CD8-positive, alpha-beta memory T cell (primary cell): ENCODE measurements around the gene NBPF3. TPM values are rescaled to one million over a fixed set of nuclear protein-coding genes. Genes with fewer than 3 reads are reported as not detected.
"Not testable (repeated sequence)": the region's sequence is repeated elsewhere in the genome, so short reads cannot be mapped to it uniquely, and the experiment has no call there.

ENCODE experiments used
- CTCF ChIA-PET: fragments of 350-600 bp; sonication (Branson Sonifier 250); formaldehyde crosslinking; loops from one replicate; lab custom pipeline; 2021; ENCODE audit warnings: antibody characterized with exemption; lab: Charles Lee
- POLR2A ChIA-PET: fragments of 350-600 bp; sonication (Branson Sonifier 250); formaldehyde crosslinking; loops from one replicate; lab custom pipeline; 2021; ENCODE audit warnings: antibody characterized with exemption; lab: Charles Lee
- DNase-seq, 5 donors: peaks; one replicate each; pipeline versions ENCODE4 v3.0.0 to v3.0.0-alpha.2; 2020 to 2022; ENCODE audit warnings: mixed read lengths in 1 of 5
- H3K27ac ChIP-seq: one replicate; pipeline ENCODE4 v1.7.0; 2013; ENCODE audit warnings: low read depth, mild to moderate bottlenecking, low read length, moderate library complexity
- H3K27me3 ChIP-seq: 2 replicates; pipeline ENCODE4 v1.7.0; 2013; ENCODE audit warnings: low read length, mild to moderate bottlenecking; ENCODE audit not compliant: insufficient read depth, poor library complexity, severe bottlenecking
- H3K36me3 ChIP-seq: 2 replicates; pipeline ENCODE4 v1.7.0; 2013; ENCODE audit warnings: mild to moderate bottlenecking, low read length, moderate library complexity; ENCODE audit not compliant: insufficient read depth
- H3K4me1 ChIP-seq: 2 replicates; pipeline ENCODE4 v1.7.0; 2013; ENCODE audit warnings: mild to moderate bottlenecking, low read length, moderate library complexity; ENCODE audit not compliant: insufficient read depth
- H3K4me3 ChIP-seq: 2 replicates; pipeline ENCODE4 v1.7.0; 2013; ENCODE audit warnings: mild to moderate bottlenecking, low read length
- H3K9me3 ChIP-seq: 2 replicates; pipeline ENCODE4 v1.7.0; 2013; ENCODE audit warnings: mild to moderate bottlenecking, low read length
- H3K27ac Mint-ChIP-seq, 8 donors: one replicate each; pipeline ENCODE4 v1.8.0; 2020 to 2021; ENCODE audit warnings: mixed read lengths in 8 of 8, mild to moderate bottlenecking in 6 of 8, inconsistent platforms in 3 of 8, moderate library complexity in 3 of 8
- H3K27me3 Mint-ChIP-seq, 2 donors: one replicate each; pipeline ENCODE4 v1.8.0; 2020 to 2021; ENCODE audit warnings: mixed read lengths in 2 of 2, mild to moderate bottlenecking in 1 of 2, moderate library complexity in 1 of 2
- H3K36me3 Mint-ChIP-seq, 3 donors: one replicate each; pipeline ENCODE4 v1.8.0; 2020 to 2021; ENCODE audit warnings: mixed read lengths in 3 of 3, inconsistent platforms in 1 of 3, mild to moderate bottlenecking in 1 of 3
- H3K4me1 Mint-ChIP-seq, 3 donors: one replicate each; pipeline ENCODE4 v1.8.0; 2020 to 2021; ENCODE audit warnings: mixed read lengths in 3 of 3, inconsistent platforms in 1 of 3, mild to moderate bottlenecking in 1 of 3
- H3K4me3 Mint-ChIP-seq, 7 donors: one replicate each; pipeline ENCODE4 v1.8.0; 2020 to 2021; ENCODE audit warnings: mixed read lengths in 7 of 7, mild to moderate bottlenecking in 6 of 7, moderate library complexity in 4 of 7, inconsistent platforms in 2 of 7
- H3K9me3 Mint-ChIP-seq, 5 donors: one replicate each; pipeline ENCODE4 v1.8.0; 2020 to 2022; ENCODE audit warnings: mixed read lengths in 5 of 5, mild to moderate bottlenecking in 3 of 5, moderate library complexity in 2 of 5, inconsistent platforms in 1 of 5
- polyA plus RNA-seq: library from polyadenylated mRNA; unstranded; fragments of 300-500 nt; fragmentation: Illumina TruSeq; gene quantifications from one replicate; pipeline ENCODE4 v1.2.3, GENCODE V29; 2021
- total RNA-seq, 2 experiments: library from RNA; stranded (reverse); gene quantifications; one replicate each; pipeline ENCODE4 v1.2.3, GENCODE V29; 2021

NBPF3 gene
- total and polyA plus RNA-seq, 3 experiments from 2014 or later = 3.9 to 8.3 (median 5.5) TPM

DNA sequence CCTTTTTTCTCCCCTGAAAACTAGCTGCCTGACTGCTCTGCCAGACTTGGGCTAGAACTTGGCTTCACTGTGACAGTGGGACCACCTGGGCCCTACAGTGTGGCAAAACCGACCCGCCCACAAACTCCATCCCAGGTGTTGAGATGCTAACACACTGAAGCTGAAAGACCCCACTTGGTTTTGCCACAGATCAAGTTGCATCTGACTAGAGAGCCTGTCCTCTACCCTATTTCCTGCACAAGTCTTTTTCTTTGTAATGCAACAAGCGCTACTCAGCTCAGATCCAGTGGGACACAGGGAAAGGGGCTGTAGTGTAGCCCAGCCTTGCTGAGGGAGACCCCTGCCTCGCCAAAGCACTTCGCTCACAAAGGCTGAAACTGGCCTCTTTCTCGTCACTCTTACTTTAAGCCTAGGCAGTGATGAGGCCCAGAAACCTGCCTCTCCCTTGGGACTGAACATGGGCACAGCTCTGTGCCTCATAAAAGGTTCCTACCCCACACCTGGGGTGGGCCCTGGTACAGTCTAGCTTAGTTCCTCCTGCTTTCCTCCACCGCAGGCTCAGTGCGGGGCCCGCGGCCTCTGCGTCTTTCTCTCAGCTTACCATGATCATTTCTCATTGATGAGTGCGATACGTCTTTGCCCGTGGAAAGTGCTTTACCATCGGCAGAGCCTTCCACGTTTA lies 79.0 kb downstream of the NBPF3 start:
- CTCF ChIA-PET = no interaction called here
- H3K27ac Mint-ChIP-seq = no peak overlapping the region
- H3K27me3 ChIP-seq = no peaks in the 10 kb centered on the region
- POLR2A ChIA-PET = no interaction called here
- DNase-seq = no peak
- no peaks in the 10 kb centered on the region for H3K4me1 ChIP-seq
- no peaks in the 10 kb centered on the region for H3K4me1 Mint-ChIP-seq
- peaks cover 5 to 7% of the 10 kb centered on the region in 2 donors for H3K27me3 Mint-ChIP-seq
- no peak overlapping the region for H3K4me3 Mint-ChIP-seq
- no peaks in the 10 kb centered on the region for H3K9me3 Mint-ChIP-seq
- H3K27ac ChIP-seq = no peak overlapping the region
- H3K9me3 ChIP-seq = no peaks in the 10 kb centered on the region
- no peaks in the 10 kb centered on the region for H3K36me3 ChIP-seq
- no peak overlapping the region for H3K4me3 ChIP-seq
- H3K36me3 Mint-ChIP-seq = no peaks in the 10 kb centered on the region

- not testable (repeated sequence) for H3K9me3 ChIP-seq, H3K27ac ChIP-seq, H3K4me3 Mint-ChIP-seq, H3K27me3 ChIP-seq, H3K4me3 ChIP-seq, H3K9me3 Mint-ChIP-seq, H3K36me3 ChIP-seq, H3K4me1 ChIP-seq, DNase-seq, H3K36me3 Mint-ChIP-seq, H3K4me1 Mint-ChIP-seq, H3K27me3 Mint-ChIP-seq
- H3K27ac Mint-ChIP-seq = peak overlapping the region in 1 of 8 donors; percentile 41
- CTCF ChIA-PET = interaction anchor here (0.7 kb wide), 1 partner anchor 11 kb away, joined by 3 read pairs; no protein-coding TSS in a partner anchor
- POLR2A ChIA-PET = interaction anchor here (0.6 kb wide), 1 partner anchor 340 kb away, joined by 4 read pairs; no protein-coding TSS in a partner anchor
Measured at GRCh38 chr1:21519486-21520070, 79.6 kb downstream of the NBPF3 start.

DNA sequence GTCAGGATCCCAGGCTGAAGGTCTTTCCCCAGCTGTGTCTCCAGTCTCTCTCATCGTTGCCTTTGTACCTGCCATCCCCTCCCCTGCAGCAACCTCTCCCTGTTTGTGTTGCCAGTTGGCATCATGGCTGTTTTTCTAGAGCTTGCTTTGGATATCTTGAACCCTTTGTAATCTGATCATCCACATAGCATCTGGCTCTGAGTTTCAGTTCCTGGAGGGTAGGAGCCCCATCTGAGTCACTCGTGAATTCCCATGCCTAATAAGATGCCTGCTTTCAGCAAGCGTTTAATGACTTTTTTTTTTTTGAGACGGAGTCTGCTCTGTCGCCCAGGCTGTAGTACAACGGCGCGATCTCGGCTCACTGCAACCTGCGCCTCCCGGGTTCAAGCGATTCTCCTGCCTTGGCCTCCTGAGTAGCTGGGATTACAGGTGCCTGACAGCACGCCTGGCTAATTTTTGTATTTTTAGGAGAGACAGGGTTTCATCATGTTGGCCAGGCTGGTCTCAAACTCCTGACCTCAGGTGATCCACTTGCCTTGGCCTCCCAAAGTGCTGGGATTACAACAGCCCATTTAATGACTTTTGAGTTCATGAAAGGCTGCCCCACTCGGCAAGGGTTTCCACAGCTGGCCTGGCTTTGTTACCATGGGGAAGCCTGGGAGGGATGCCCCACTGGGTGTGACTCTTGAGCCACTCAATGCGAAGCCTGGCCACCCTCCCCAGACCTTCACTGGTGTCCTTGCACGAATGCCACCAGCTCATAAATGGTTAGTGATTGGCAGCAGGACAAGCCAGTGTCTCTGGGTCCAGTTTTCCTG lies 81.2 kb downstream of the NBPF3 start:
- Histone ChIP-seq H3K27me3 (no peaks in the 10 kb centered on the region), H3K4me1 (no peaks in the 10 kb centered on the region), H3K36me3 (no peaks in the 10 kb centered on the region), H3K4me3 (no peak overlapping the region), H3K27ac (no peak overlapping the region), H3K9me3 (no peaks in the 10 kb centered on the region)
- Mint-ChIP-seq H3K4me3 (no peak overlapping the region), H3K27me3 (peaks cover 3 to 5% of the 10 kb centered on the region in 2 donors), H3K36me3 (no peaks in the 10 kb centered on the region), H3K4me1 (no peaks in the 10 kb centered on the region), H3K9me3 (no peaks in the 10 kb centered on the region), H3K27ac (no peak overlapping the region)
- DNase-seq = no peak
- POLR2A ChIA-PET = no interaction called here
- CTCF ChIA-PET = interaction anchor here (1.0 kb wide), 1 partner anchor 26 kb away, joined by 4 read pairs; no protein-coding TSS in a partner anchor

GRCh38 chr1:21521717-21522060 lies 81.8 kb downstream of the NBPF3 start:
- ChIA-PET CTCF (no interaction called here), POLR2A (no interaction called here)
- Mint-ChIP-seq H3K9me3 (no peaks in the 10 kb centered on the region), H3K36me3 (no peaks in the 10 kb centered on the region), H3K4me3 (no peak overlapping the region), H3K4me1 (peaks cover 0 to 4% (median 3%) of the 10 kb centered on the region in 3 donors), H3K27me3 (peaks cover 0 to 3% of the 10 kb centered on the region in 2 donors), H3K27ac (no peak overlapping the region)
- Histone ChIP-seq H3K4me3 (no peak overlapping the region), H3K27me3 (no peaks in the 10 kb centered on the region), H3K4me1 (no peaks in the 10 kb centered on the region), H3K36me3 (no peaks in the 10 kb centered on the region), H3K9me3 (no peaks in the 10 kb centered on the region), H3K27ac (no peak overlapping the region)
- no peak for DNase-seq

DNA sequence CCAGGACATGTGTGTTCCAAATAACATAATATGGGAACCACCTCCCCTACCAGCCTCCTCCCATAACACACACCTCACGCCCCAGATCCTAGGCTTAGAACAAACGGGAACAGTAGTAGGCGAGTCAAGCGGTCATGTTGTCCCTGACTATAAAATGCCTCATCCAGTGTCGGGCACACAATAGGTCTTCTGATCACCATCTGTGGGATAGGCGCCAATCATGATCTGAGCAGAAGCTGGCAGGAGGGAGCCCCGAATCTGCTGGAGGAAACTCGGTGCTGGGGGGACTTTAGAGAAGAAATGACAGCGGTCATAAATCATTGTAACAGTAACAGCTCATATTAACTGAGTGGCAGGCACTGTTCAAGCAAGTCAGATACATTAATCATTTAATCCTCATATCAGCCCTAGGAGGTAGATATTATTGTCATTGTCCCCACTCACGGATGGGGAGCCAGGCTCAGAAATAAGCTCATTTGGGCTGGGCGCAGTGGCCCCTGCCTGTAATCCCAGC lies 82.6 kb downstream of the NBPF3 start:
- no peaks in the 10 kb centered on the region for H3K9me3 Mint-ChIP-seq
- no peak overlapping the region for H3K4me3 ChIP-seq
- H3K4me3 Mint-ChIP-seq = no peak overlapping the region
- H3K27me3 ChIP-seq = no peaks in the 10 kb centered on the region
- ChIA-PET POLR2A (no interaction called here), CTCF (no interaction called here)
- H3K36me3 ChIP-seq = no peaks in the 10 kb centered on the region
- H3K27me3 Mint-ChIP-seq = peaks cover 0 to 3% of the 10 kb centered on the region in 2 donors
- no peak overlapping the region for H3K27ac ChIP-seq
- DNase-seq = no peak
- no peak overlapping the region for H3K27ac Mint-ChIP-seq
- no peaks in the 10 kb centered on the region for H3K9me3 ChIP-seq
- H3K36me3 Mint-ChIP-seq = no peaks in the 10 kb centered on the region
- no peaks in the 10 kb centered on the region for H3K4me1 ChIP-seq
- peaks cover 0 to 6% (median 5%) of the 10 kb centered on the region in 3 donors for H3K4me1 Mint-ChIP-seq

DNA sequence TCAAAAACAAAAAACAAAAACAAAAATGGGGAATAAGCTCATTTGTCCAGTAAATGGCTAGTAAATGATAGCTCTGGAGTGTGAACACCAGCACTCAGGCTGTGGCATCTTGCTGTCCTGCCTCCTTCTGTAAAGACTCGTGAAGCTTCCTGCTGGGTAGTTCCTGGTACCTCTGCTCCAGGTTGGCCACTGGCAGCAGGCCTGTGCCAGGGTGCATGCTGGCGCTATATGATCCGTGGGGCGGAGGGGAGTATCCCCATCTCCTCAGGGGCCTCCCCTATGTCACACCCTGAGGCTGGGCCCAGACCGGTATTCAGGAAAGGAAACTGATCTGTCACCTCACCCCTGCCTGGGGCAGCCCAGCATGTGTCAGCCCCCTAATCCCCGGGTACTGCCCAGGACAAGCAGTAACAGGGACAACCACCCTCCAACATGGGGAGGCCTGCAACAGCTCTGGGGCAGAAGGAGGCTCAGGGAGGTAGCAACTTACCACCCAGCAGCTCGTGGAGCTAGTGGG lies 83.4 kb downstream of the NBPF3 start:
- ChIA-PET POLR2A (no interaction called here), CTCF (no interaction called here)
- H3K9me3 Mint-ChIP-seq = no peaks in the 10 kb centered on the region
- Histone ChIP-seq H3K4me3 (no peak overlapping the region), H3K36me3 (no peaks in the 10 kb centered on the region), H3K9me3 (no peaks in the 10 kb centered on the region), H3K4me1 (no peaks in the 10 kb centered on the region), H3K27ac (no peak overlapping the region), H3K27me3 (no peaks in the 10 kb centered on the region)
- no peak for DNase-seq
- peaks cover 0 to 6% (median 5%) of the 10 kb centered on the region in 3 donors for H3K4me1 Mint-ChIP-seq
- no peak overlapping the region for H3K27ac Mint-ChIP-seq
- no peaks in the 10 kb centered on the region for H3K36me3 Mint-ChIP-seq
- H3K27me3 Mint-ChIP-seq = peaks cover 0 to 1% of the 10 kb centered on the region in 2 donors
- no peak overlapping the region for H3K4me3 Mint-ChIP-seq

DNA sequence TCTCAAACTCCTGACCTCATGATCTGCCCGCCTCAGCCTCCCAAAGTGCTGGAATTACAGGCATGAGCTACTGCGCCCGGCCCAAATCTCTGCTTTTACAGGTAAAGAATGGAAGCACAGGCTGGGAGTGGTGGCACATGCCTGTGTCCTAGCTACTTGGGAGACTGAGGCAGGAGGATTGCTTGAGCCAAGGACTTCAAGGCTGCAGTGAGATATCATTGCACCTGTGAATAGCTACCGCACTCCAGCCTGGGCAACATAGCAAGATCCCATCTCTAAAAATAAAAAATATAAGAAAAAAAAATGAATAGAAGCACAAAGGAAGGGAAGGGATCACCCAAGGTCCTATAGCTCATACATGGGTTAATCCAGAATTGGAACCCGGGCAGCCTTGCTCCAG lies 84.3 kb downstream of the NBPF3 start:
- no peaks in the 10 kb centered on the region for H3K9me3 Mint-ChIP-seq
- no peaks in the 10 kb centered on the region for H3K4me1 ChIP-seq

More for the DNA sequence above, 84.3 kb downstream of the NBPF3 start:
- Mint-ChIP-seq H3K4me3 (no peak overlapping the region), H3K27ac (no peak overlapping the region), H3K36me3 (no peaks in the 10 kb centered on the region), H3K4me1 (peaks cover 0 to 6% (median 5%) of the 10 kb centered on the region in 3 donors), H3K27me3 (peaks cover 0 to under 1% of the 10 kb centered on the region in 2 donors)
- Histone ChIP-seq H3K4me3 (no peak overlapping the region), H3K9me3 (no peaks in the 10 kb centered on the region), H3K36me3 (no peaks in the 10 kb centered on the region), H3K27ac (no peak overlapping the region), H3K27me3 (no peaks in the 10 kb centered on the region)
- ChIA-PET POLR2A (no interaction called here), CTCF (interaction anchor here (1.0 kb wide), 1 partner anchor 16 kb away, joined by 3 read pairs; no protein-coding TSS in a partner anchor)
- no peak for DNase-seq
